Left ventricle myocardium superior (tissue), 1 donor: ENCODE data around the gene SUPT4H1. TPM values are rescaled to one million over a fixed set of nuclear protein-coding genes. Genes with fewer than 3 reads are reported as not detected.
"Not testable (repeated sequence)": the region's sequence is repeated elsewhere in the genome, so short reads cannot be mapped to it uniquely, and the experiment has no call there.

ENCODE experiments used
- ATAC-seq: fragments of 200-7000 bp; cut with Tn5 transposase; one replicate; pipeline ENCODE4 v1.9.1; 2020; ENCODE audit warnings: mild to moderate bottlenecking, moderate library complexity
- DNase-seq: peaks from one replicate; pipeline ENCODE4 v3.0.0-alpha.2; 2020
- intact Hi-C: fragments of 100-400 bp; cut with micrococcal nuclease; formaldehyde crosslinking; loops from one replicate; pipeline ENCODE4 v1.11.0; 2022
- long read RNA-seq: library from polyadenylated mRNA; unstranded; transcript quantifications from one replicate; pipeline ENCODE4 v2.0.0, GENCODE V29; 2021
- total RNA-seq: library from RNA; stranded (reverse); fragmentation: NEBNext Ultra II Directional; extraction: Animal tissue kit (Norgen Biotek cat#: 25700); gene quantifications from one replicate; pipeline ENCODE4 v1.2.1, GENCODE V29; 2021
- donor health status: DM: no; HTN: yes; CAD: no; lungs with severe emphysema.

SUPT4H1 gene
- 62.2 TPM for total RNA-seq
- long read RNA-seq, transcript SUPT4H1-201 (5 exons, 1,489 nt), result major isoform, 13 of 17 reads
- long read RNA-seq, partial matches to known transcripts, result 0 of 17 reads
- long read RNA-seq, other reads (novel, unspliced or antisense), result 4 of 17 reads

GRCh38 chr17:58351831-58352595 lies at the start of gene SUPT4H1:
Gene SUPT4H1, minus strand, starts transcription at chr17:58352201. Its CDS starts 66 bp downstream, at chr17:58352135.
- peak; percentile 97 for ATAC-seq
- intact Hi-C loops, result loop anchor here (2.0 kb wide), 1 partner anchor 63 kb away; no protein-coding TSS in a partner anchor
- DNase-seq, result peak; percentile 90

- ATAC-seq, result no peak
- no peak for DNase-seq
- intact Hi-C loops, result no loop called here
Measured at GRCh38 chr17:58401287-58401686, 49.3 kb upstream of the SUPT4H1 start.

GRCh38 chr17:58400826-58401225 lies 48.8 kb upstream of the SUPT4H1 start:
- no peak for DNase-seq
- intact Hi-C loops, result no loop called here

GRCh38 chr17:58399974-58400373 lies 48.0 kb upstream of the SUPT4H1 start:
- DNase-seq (no peak), ATAC-seq (no peak)
- intact Hi-C loops, result no loop called here

More at GRCh38 chr17:58400826-58401225, 48.8 kb upstream of the SUPT4H1 start:
- ATAC-seq, result no peak

GRCh38 chr17:58398574-58399266 lies 46.7 kb upstream of the SUPT4H1 start:
- no peak for ATAC-seq
- DNase-seq, result no peak
- intact Hi-C loops, result no loop called here

- DNase-seq, ATAC-seq, intact Hi-C loops: not testable (repeated sequence)
Measured at GRCh38 chr17:58397421-58397820, 45.4 kb upstream of the SUPT4H1 start.

DNA sequence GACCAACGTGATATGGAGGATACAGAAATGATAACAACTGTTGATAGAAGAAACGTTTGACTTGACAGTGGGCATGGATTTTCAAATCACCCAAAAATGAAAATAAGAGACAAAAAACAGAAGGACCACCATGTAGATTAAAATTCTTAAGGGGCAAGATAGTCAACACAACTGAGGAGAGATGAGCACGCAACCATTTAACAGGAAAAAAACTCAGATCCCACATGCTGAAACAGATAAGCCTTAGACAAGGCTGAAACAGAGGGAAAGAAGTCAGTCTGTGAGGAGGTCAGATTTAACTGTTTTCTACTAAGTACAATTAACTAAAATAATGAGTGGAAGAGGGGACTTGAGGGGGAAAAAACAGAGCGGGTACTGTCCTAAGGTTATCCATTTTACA lies 44.2 kb upstream of the SUPT4H1 start:
- no peak for ATAC-seq

GRCh38 chr17:58394534-58395223 lies 42.7 kb upstream of the SUPT4H1 start:
- no peak for DNase-seq
- intact Hi-C loops, result no loop called here
- no peak for ATAC-seq

More for the DNA sequence above, 44.2 kb upstream of the SUPT4H1 start:
- intact Hi-C loops, result no loop called here
- DNase-seq, result no peak

- DNase-seq, result peak; percentile 29
- peak; percentile 70 for ATAC-seq
- intact Hi-C loops, result no loop called here
Measured at GRCh38 chr17:58391302-58391984, 39.4 kb upstream of the SUPT4H1 start.

DNA sequence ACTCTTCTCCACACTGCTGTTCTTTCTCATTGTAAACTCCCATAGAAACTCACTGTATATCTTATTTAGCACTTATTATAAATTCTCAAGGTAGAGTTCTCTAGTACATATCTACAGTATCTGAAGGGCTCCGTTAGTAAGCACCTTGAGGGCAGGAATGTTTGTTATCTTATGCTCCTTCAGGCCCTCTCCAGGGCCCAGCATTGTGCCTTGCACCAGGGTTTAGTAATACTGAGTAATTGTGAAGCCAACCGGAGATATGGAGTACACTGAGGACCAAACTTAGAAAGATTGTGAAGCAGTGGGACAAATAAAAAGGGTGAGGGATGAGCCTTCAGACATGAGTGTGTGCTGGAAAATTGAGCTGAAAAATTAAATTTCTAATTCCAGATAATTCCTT lies 38.9 kb upstream of the SUPT4H1 start:
- DNase-seq (no peak), ATAC-seq (no peak)
- intact Hi-C loops, result no loop called here

DNA sequence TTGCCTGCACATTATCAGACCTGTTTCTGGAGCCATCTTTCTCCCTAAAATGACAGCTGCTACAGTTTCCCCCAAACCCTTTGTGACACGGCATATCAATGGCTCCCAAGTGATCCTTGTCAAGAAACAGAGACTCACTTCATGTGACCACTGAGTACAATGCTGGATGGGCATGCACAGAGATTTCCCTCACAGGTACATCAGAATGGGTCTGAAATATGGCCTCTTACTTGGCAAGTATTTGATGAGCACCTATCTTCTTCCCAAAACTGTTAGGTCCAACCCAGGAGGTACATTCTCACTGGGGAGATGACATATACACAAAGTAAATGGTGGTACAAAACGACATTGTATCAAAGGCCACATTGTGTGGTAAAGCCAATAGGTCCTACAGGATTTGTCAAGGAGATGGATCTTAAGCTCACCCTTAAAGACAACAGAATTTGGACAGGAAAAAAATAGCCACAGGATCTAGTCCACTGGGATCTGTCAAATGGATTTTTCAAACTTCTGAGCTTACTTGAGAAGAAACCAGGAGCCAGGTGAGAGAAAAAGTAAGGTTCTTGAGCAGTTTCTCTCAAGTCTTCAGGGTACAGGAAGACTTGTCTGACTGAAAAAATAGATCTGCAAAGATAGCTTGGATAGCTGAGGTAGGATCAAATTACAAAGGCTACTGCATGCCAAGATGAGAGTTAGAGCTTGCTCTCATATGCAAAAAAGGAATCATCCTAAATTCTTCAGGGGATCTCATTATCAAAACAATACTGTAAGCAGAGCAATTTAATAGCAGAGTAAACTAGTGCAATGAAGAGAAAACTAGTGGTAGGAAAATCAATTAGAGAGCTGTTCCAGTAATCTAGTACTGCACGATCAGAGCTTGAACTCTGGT lies 36.5 kb upstream of the SUPT4H1 start:
- intact Hi-C loops, result no loop called here
- DNase-seq, result no peak
- ATAC-seq, result no peak

GRCh38 chr17:58387834-58388233 lies 35.8 kb upstream of the SUPT4H1 start:
- no peak for DNase-seq
- intact Hi-C loops, result no loop called here
- ATAC-seq, result no peak

- ATAC-seq (no peak), DNase-seq (no peak)
- intact Hi-C loops, result no loop called here
Measured at GRCh38 chr17:58386708-58387107, 34.7 kb upstream of the SUPT4H1 start.

DNA sequence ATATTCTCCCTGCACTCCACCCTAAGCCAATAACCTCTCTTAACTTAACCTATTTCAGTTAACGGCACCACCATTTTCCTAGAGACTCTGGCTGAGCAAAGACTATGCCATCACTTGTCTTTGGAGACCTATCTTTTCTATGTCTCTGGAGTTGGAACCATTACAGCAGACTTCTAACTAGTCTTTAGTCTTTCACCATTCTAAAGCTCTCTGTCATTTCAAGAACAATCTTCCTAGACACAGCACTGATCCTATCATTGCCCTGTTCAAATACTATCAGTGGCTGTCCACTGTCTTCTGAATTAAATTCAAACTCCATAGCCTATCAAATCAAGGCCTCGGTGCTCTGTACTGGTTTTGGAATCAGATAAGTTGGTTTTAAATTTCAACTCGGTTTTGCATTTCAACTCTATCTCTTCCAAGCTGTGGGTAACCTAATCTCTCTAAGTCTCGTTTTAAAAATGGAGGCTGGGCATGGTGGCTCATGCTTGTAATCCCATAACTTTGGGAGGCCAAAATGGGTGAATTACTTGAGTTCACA lies 33.4 kb upstream of the SUPT4H1 start:
- no peak for ATAC-seq
- DNase-seq, result no peak
- intact Hi-C loops, result no loop called here

DNA sequence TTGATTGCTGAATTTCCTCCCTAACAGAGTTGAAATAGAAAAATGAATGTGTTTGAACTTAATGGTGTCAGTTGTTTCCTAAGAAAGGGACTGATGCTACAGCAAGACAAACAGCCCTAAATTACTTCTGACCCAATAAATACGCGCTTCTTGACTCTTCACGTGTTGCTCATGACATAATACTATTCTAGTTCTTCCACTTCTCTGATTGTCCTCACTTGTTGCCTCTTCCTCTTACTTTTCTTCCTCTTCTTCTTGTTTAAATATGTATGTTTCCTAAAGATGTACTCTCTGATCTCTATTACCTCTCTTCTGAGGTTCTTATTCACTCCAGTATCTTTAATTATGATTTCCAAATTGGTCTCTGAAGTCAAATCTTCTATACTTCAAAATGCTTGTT lies 32.9 kb upstream of the SUPT4H1 start:
- ATAC-seq, result no peak
- intact Hi-C loops, result no loop called here
- DNase-seq, result no peak

- intact Hi-C loops, result no loop called here
- DNase-seq (no peak), ATAC-seq (no peak)
Measured at GRCh38 chr17:58383892-58384462, 32.0 kb upstream of the SUPT4H1 start.

DNA sequence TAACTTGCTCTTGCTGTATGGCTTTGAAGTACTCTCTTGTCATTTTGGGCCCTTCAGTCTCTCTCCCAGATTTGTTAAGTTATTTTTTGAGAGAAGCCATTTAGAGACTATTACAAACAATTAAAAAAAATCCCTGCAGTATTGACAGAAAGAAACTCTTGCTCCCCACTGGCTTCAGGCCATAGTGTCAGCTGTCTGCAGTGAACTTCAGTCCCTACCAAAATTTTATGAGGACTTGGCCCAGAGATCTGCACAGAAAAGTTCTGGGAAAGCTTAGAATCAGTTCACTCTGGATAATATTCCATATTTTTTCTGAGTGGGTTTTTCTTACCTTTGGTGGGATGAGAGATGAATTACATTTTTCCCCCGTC lies 30.9 kb upstream of the SUPT4H1 start:
- intact Hi-C loops, result no loop called here
- ATAC-seq (no peak), DNase-seq (no peak)
